Mammary epithelial cell (primary cell): ENCODE measurements around the gene MYO1C.

Experiments used
- CTCF ChIP-seq, 2 donors: IDR thresholded peaks in 1 of 2; conservative IDR thresholded peaks in 1 of 2; 2 replicates each; pipeline ENCODE4 v1.5.1; 2011 to 2012; ENCODE audit warnings: inconsistent platforms in 2 of 2, low read length in 2 of 2, mild to moderate bottlenecking in 2 of 2, control low read depth in 1 of 2, low read depth in 1 of 2; ENCODE audit not compliant: insufficient read depth in 1 of 2; ENCODE audit errors: extremely low read depth in 1 of 2
- EZH2 ChIP-seq: IDR thresholded peaks from 2 replicates; pipeline ENCODE4 v1.6.1; 2012; ENCODE audit warnings: low read length, inconsistent platforms, borderline replicate concordance

GRCh38 chr17:1467258-1467657, 25.2 kb downstream of the MYO1C start:
- TF ChIP-seq CTCF (conservative IDR thresholded peaks at IDR 0.05 in 1 of 2, IDR thresholded peaks at IDR 0.05 in 1 of 2; ENCODE audit: extremely low read depth in 1 of 2, insufficient read depth in 1 of 2, low read depth in 1 of 2, low read length in 2 of 2) (no peak), EZH2 (no peak)
